Measurements from ENCODE around the gene PFN1. TPM values are rescaled to one million over a fixed set of nuclear protein-coding genes. Genes with fewer than 3 reads are reported as not detected.
A peak's percentile ranks its signal among the peaks of the same experiment; 100 is the strongest.

PFN1 gene
- total RNA-seq, 4 donors from 2014 or later = 920 to 1,441 (median 1,060) TPM

DNA sequence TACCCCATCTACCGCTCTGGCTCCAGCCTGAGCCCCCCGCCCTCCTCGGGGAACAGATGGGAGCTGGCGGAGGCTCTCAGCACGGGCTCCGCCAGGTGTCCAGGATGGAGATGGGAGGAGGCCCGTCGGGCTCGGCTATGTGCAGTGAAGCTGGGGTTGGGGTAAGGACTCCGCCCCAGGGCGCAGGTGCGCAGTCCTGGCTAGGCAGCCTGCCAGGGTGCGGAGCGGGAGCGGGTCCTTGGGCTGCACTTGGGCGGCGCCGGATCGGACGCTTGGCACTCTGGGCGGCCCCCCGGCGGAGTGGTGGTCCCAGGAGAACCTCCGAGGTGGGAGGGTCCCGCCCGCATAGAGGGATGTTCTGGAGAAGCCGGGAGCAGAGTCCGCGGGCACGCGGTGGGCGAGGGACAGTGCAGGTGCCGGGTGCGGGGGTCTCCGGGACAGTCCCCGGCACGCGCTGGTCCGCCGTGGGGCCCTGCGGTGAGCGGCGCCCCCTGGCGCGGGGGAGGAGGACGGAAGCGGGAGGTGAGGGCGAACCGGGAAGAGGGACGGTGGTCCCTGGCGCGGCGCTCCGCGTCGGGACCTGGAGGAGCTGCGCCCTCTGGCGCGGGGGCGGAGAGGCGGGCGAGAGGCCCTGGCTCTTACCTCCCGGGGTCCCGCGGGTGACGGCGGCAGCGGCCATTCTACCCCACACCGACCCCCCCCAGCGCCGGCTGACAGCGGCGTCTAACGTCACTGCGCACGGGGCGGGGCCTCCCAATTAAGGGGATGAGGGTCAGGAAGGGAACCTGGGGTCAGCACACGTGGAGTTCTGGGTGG, 38.8 kb upstream of the PFN1 start, which contains the start of gene CAMTA2:
Gene CAMTA2 (minus strand): TSS at position 725 of the 816 bp plus-strand sequence. CDS start 1,453 bp downstream, outside the sequence.
- peak; percentile 93 for ATAC-seq
- no peaks in the 10 kb centered on the region for H3K9me3 ChIP-seq
- TF ChIP-seq POLR2AphosphoS5 (IDR thresholded peaks at IDR 0.05) (peak; percentile 83), EP300 (IDR thresholded peaks at IDR 0.05) (no peak), POLR2A (IDR thresholded peaks at IDR 0.05) (peak; percentile 73 to 77)
- TF ChIP-seq, protein P1, sequence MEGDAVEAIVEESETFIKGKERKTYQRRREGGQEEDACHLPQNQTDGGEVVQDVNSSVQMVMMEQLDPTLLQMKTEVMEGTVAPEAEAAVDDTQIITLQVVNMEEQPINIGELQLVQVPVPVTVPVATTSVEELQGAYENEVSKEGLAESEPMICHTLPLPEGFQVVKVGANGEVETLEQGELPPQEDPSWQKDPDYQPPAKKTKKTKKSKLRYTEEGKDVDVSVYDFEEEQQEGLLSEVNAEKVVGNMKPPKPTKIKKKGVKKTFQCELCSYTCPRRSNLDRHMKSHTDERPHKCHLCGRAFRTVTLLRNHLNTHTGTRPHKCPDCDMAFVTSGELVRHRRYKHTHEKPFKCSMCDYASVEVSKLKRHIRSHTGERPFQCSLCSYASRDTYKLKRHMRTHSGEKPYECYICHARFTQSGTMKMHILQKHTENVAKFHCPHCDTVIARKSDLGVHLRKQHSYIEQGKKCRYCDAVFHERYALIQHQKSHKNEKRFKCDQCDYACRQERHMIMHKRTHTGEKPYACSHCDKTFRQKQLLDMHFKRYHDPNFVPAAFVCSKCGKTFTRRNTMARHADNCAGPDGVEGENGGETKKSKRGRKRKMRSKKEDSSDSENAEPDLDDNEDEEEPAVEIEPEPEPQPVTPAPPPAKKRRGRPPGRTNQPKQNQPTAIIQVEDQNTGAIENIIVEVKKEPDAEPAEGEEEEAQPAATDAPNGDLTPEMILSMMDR (IDR thresholded peaks at IDR 0.05) = peak in 3 of 4 experiments; percentile 83 to 94 (median 84)
- whole genome bisulfite sequencing, 2 donors (ENCODE audit: low coverage in 1 of 2) = 0% methylated on average over 2 of the region's 78 CpGs; no CpG with 5 or more reads in 1 of the 2 donors
- peak within 1 kb of the TSS; percentile 82 to 99 (median 96) for H3K27ac ChIP-seq
- H3K4me3 ChIP-seq = peak within 1 kb of the TSS; percentile 64 to 96
- H3K27me3 ChIP-seq = no peaks in the 10 kb centered on the region
- peaks cover 0 to 38% (median 16%) of the 10 kb centered on the region in 3 donors for H3K4me1 ChIP-seq
- H3K36me3 ChIP-seq = peaks cover 0 to 36% of the 10 kb centered on the region in 2 donors

DNA sequence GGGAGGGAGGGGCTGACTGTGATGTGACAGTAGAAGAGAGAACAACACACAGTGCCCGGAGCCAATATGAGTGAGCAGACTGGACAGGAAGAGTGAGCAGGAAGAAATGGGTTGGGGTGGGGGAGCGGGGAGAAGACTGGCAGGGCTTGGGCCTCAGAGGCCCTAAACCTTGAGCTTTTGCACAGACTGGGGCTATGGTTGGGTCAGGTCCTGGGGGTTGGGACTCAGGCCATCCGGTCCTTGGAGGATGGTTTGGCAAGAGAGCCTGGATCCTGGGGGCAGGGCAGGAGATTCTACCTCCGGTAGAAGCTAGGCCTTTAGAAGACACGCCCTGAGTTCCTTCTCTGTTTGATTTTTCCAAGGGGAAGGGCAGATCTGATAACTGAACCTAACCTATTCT, 38.1 kb upstream of the PFN1 start:
- ATAC-seq = peak; percentile 11
- H3K36me3 ChIP-seq = peaks cover 0 to 44% of the 10 kb centered on the region in 2 donors
- H3K27me3 ChIP-seq = no peaks in the 10 kb centered on the region
- peaks cover 0 to 38% (median 16%) of the 10 kb centered on the region in 3 donors for H3K4me1 ChIP-seq
- H3K27ac ChIP-seq = peak overlapping the region; percentile 82 to 99 (median 96)
- WGBS, 2 donors (ENCODE audit: low coverage in 1 of 2) = 25 to 26% methylated on average over 1 to 5 of the region's 5 CpGs
- TF ChIP-seq, protein P1 (IDR thresholded peaks at IDR 0.05) = no peak
- no peak for TF ChIP-seq POLR2A (IDR thresholded peaks at IDR 0.05)
- no peak for TF ChIP-seq POLR2AphosphoS5 (IDR thresholded peaks at IDR 0.05)
- no peak for TF ChIP-seq EP300 (IDR thresholded peaks at IDR 0.05)
- no peaks in the 10 kb centered on the region for H3K9me3 ChIP-seq
- H3K4me3 ChIP-seq = peak overlapping the region; percentile 64 to 96

DNA sequence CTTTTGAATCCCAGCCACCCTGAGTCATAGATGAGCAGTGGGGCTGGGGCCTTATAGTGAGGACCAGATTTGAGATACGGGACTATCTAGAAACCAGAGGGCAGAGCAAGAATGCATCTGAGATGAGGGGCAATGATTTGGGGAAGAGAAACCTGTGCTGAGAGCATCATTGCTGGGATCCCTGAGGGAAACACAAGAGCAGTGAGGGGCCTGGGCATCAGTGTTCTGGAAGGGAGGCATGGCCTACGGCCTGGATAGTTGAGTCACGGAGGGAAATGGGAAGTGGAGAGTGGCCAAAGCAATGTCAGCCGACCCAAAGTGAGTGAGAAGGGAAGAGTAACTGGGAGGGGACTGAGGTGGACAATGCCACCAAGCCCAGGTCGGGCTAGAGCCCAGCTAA, 34.0 kb upstream of the PFN1 start:
- TF ChIP-seq, protein P1 (IDR thresholded peaks at IDR 0.05) = no peak
- no peak for TF ChIP-seq POLR2A (IDR thresholded peaks at IDR 0.05)
- TF ChIP-seq EP300 (IDR thresholded peaks at IDR 0.05) = no peak
- no peak for TF ChIP-seq POLR2AphosphoS5 (IDR thresholded peaks at IDR 0.05)
- ATAC-seq = no peak
- Histone ChIP-seq H3K4me1 (peaks cover 0 to 28% (median 11%) of the 10 kb centered on the region in 3 donors), H3K27ac (no peak overlapping the region), H3K9me3 (no peaks in the 10 kb centered on the region), H3K27me3 (no peaks in the 10 kb centered on the region), H3K4me3 (no peak overlapping the region), H3K36me3 (peaks cover 0 to 83% of the 10 kb centered on the region in 2 donors)
- WGBS, 2 donors (ENCODE audit: low coverage in 1 of 2) = 56% methylated on average over 4 of the region's 5 CpGs; no CpG with 5 or more reads in 1 of the 2 donors

DNA sequence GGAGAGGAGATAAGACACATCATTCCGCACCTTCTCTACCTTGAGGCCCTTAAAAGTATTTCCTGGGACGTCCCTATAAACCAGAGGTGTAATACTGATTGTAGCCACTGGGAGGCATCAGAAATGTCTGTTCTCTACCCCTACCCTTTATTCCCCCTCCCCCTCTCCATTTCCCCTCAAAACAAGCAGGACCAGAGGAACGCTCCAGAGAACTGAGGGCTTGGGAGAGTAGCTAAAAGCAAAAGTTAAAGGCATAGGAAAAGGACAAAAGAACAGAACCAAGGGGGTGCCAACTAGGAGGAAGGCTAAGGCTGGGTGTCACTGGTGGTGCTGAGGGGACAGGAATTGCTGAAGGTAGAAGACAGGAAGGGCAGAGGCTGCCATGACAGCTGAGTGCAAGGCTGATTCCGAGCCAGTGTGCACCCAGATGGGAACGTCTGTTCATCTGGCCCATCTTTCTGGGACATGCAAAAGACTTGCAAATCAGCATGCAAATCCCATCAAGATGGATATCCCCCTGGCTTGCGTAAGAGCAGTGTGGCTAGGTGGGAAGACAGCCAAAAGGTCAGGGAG, 32.4 kb upstream of the PFN1 start:
- ATAC-seq = peak; percentile 47
- Histone ChIP-seq H3K4me3 (no peak overlapping the region), H3K9me3 (no peaks in the 10 kb centered on the region), H3K36me3 (peaks cover 0 to 95% of the 10 kb centered on the region in 2 donors), H3K27ac (no peak overlapping the region), H3K27me3 (no peaks in the 10 kb centered on the region), H3K4me1 (peaks cover 0 to 14% (median 4%) of the 10 kb centered on the region in 3 donors)
- 40 to 41% methylated on average over 2 to 5 of the region's 6 CpGs for WGBS, 2 donors (ENCODE audit: low coverage in 1 of 2)
- TF ChIP-seq, protein P1 (IDR thresholded peaks at IDR 0.05) = peak in 3 of 4 experiments; percentile 78 to 85 (median 81)
- no peak for TF ChIP-seq EP300 (IDR thresholded peaks at IDR 0.05)
